ENCODE data around the gene NFATC1. TPM values are rescaled to one million over a fixed set of nuclear protein-coding genes. Genes with fewer than 3 reads are reported as not detected.
"Not testable (repeated sequence)": the region's sequence is repeated elsewhere in the genome, so short reads cannot be mapped to it uniquely, and the experiment has no call there.

NFATC1 gene
- polyA plus RNA-seq, 4 donors = 5.5 to 14.8 (median 7.1) TPM

GRCh38 chr18:79468119-79468789 is 72.5 kb downstream of the NFATC1 start:
- no peak for DNase-seq (ENCODE audit: low read depth in 4 of 4, low spot score in 3 of 4)

GRCh38 chr18:79469309-79469708 is 73.6 kb downstream of the NFATC1 start:
- no peak for DNase-seq (ENCODE audit: low read depth in 4 of 4, low spot score in 3 of 4)

DNA sequence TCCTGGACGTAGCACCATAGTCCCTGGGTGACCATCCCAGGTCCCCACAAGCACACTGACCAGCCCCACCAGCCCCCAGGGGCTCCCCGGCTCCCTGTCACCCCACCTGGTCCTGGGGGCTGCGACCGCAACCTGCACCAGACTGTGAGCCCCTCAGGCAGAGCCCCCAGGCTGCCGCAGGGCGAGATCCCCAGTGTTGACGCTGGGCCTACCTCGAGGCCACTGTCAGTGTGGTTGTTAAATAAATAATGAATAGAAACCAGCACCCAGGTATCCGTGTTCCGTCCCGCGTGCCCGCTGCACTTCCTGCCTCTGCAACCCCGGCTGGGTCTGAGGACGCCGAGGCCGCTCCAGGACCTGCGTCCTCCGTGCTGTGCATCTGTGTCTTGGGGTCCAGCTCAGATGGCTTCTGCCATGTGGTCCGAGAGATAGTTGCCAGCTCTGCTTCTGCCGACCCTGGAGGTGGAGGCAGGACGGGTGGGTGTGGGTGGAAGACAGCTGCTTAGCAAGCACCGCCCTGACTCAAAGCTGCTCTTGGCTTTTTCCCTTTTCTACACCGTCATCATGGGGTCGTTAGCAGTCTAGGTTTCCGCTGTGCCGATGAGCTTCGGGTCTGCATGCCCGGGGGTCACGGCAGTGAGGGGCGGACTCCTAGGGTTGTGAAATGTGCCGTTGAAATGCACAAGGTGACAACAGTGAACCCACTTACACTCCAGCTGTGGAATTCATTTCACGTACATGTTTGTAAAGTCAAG is 74.2 kb downstream of the NFATC1 start:
- no peak for DNase-seq (ENCODE audit: low read depth in 4 of 4, low spot score in 3 of 4)

GRCh38 chr18:79470547-79470946 is 74.8 kb downstream of the NFATC1 start:
- no peak for DNase-seq (ENCODE audit: low read depth in 4 of 4, low spot score in 3 of 4)

- no peak for DNase-seq (ENCODE audit: low read depth in 4 of 4, low spot score in 3 of 4)
These were observed 75.3 kb downstream of the NFATC1 start for GRCh38 chr18:79471046-79471445.

- DNase-seq (ENCODE audit: low read depth in 4 of 4, low spot score in 3 of 4) = no peak
These were observed 75.9 kb downstream of the NFATC1 start for GRCh38 chr18:79471597-79471996.

DNA sequence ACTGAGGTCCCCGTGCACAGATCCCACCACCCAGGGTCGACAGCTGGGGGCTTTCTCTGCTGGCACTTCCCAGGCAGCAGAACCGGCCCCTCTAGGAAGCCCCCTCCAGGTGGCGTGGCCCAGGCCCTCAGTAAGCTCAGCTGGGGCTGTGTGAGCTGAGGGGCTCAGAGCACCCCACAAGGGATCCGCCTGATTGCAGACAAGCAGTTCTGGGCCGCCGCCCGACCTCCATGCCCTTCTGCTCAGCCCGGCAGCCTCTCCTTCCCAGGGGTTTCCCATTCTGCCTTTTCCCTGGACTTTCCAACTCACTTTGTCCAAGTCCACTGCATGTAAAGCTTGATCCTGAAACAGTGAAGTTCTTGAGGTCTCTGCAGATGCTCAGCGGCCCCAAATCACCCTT is 76.4 kb downstream of the NFATC1 start:
- DNase-seq (ENCODE audit: low read depth in 4 of 4, low spot score in 3 of 4) = no peak

DNA sequence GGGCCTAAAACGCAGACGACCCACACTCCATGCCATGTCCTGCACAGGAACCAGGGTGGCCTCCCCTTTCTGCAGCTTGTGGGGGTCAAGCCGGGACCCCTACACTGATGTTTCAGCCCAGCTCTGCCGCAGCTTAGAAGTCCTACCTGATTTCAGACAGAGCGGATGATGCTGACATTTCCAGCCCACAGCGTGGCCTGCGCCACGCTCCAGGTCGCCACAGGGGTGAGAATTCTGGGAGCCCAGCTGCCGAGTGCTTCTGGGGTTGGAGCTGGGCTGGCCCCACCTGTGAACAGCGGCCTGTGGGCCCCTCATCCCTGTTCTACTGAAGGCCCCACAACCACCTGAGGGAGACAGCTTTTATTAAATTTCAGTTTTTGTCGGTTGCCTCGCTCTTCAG is 77.2 kb downstream of the NFATC1 start:
- DNase-seq (ENCODE audit: low read depth in 4 of 4, low spot score in 3 of 4) = no peak

- no peak for DNase-seq (ENCODE audit: low read depth in 4 of 4, low spot score in 3 of 4)
These were observed 80.5 kb downstream of the NFATC1 start for GRCh38 chr18:79476031-79476917.

GRCh38 chr18:79476918-79477571 is 81.3 kb downstream of the NFATC1 start:
- DNase-seq (ENCODE audit: low read depth in 4 of 4, low spot score in 3 of 4) = no peak

GRCh38 chr18:79477711-79478483 is 82.2 kb downstream of the NFATC1 start:
- DNase-seq (ENCODE audit: low read depth in 4 of 4, low spot score in 3 of 4) = no peak

GRCh38 chr18:79478484-79479115 is 82.9 kb downstream of the NFATC1 start:
- DNase-seq (ENCODE audit: low read depth in 4 of 4, low spot score in 3 of 4) = no peak

- no peak for DNase-seq (ENCODE audit: low read depth in 4 of 4, low spot score in 3 of 4)
These were observed 83.5 kb downstream of the NFATC1 start for GRCh38 chr18:79479116-79479760.

DNA sequence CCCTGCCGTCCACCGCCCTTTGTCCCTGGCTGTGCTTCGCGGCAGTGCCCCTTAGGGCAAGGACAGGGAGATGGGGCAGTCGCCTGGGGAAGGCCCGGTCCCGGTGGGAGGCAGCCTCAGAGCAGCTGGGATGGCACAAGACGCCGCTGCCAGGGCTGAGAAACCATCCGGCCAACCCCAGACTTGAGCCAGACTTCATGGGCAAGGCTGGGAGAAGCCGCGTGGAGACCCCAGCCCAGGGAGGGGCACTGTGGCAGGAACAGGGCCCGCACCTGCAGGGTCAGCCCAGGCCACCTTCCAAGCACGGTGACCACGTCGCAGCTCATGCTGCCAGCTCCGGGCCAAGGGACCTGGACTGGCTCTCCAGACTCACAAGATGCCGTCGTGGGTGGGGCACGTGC is 84.0 kb downstream of the NFATC1 start:
- no peak for DNase-seq (ENCODE audit: low read depth in 4 of 4, low spot score in 3 of 4)

- no peak for DNase-seq (ENCODE audit: low read depth in 4 of 4, low spot score in 3 of 4)
These were observed 84.7 kb downstream of the NFATC1 start for GRCh38 chr18:79480171-79481045.

GRCh38 chr18:79481046-79481790 is 85.5 kb downstream of the NFATC1 start:
- DNase-seq (ENCODE audit: low read depth in 4 of 4, low spot score in 3 of 4) = no peak

GRCh38 chr18:79483393-79483792 is 87.7 kb downstream of the NFATC1 start:
- DNase-seq (ENCODE audit: low read depth in 4 of 4, low spot score in 3 of 4) = not testable (repeated sequence)

All from left renal pelvis (tissue), 4 donors.